TTC549 (cell line): ENCODE data around the gene EPN3.

Experiments used
- FAIRE-seq: peaks from 2 replicates; lab custom pipeline; 2012; peaks lifted over from hg19 to GRCh38; lab: Jason Lieb, UNC

Gene EPN3

DNA sequence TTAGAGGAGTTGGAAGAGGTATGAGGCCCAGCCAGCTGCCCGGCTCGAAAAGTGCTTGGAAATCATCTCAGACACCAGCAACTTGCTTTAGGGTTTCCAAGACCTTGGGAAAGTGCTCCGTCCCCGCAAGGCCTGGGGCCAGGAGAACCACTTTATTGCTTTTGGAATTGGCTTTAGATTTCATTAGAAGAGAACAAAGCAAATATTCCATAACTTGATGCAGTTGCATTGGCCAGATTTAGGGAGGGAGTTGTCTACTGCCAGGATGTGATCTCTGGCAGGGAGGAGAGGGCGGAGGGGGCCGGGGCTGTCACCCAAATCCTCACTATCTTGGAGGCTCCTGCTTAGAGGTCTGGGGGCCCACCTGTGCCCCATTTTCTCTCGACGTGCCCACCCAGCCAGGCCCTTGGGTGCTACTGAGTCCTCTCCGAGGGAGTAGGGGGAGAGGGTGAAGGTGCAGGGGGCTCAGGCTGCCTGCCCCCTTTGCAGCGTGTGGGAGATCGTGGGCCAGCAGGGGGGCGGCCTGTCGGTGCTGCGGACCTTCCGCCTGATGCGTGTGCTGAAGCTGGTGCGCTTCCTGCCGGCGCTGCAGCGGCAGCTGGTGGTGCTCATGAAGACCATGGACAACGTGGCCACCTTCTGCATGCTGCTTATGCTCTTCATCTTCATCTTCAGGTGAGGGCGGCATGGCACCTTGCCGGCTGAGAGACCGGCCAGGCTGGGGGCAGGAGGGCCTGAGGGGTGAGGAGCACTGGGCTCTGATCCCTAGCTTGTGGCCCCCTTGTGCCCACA is 58.6 kb downstream of the EPN3 start:
- no peak for FAIRE-seq

DNA sequence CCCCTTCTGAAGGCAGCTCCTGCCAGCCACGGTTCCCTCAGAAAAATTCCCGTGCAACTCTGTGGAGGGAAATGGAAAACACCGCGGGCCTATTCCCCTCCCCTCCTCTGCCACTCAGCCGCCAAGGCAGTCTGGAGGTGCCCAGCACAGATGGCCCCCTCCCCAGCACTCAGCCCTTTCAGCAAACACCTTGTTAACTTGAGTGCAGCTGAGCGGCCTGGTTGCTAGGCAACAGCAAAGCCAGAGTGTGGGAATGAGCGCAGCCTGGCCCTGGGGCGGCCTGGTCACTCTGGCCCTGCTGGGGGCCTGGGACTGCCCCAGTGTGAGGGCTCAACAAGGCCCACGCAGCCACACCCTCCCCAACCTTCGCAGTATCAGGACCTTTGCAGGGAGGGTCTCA is 60.8 kb downstream of the EPN3 start:
- FAIRE-seq: no peak
